WERI-Rb-1 (cell line): ENCODE results near the gene ZFYVE28.

Source experiments
- DNase-seq: peaks from one replicate; pipeline ENCODE4 v3.0.0-alpha.2; 2020
- H3K27ac ChIP-seq: fragments of 250-450 bp; sonication (Bioruptor Pico); 2 replicates; pipeline ENCODE4 v1.5.1; 2020; ENCODE audit warnings: mild to moderate bottlenecking, moderate library complexity
- H3K27me3 ChIP-seq: fragments of 250-450 bp; sonication (Bioruptor Pico); 2 replicates; pipeline ENCODE4 v1.5.1; 2021; ENCODE audit warnings: mild to moderate bottlenecking, low read depth, moderate library complexity; ENCODE audit not compliant: insufficient read depth, severe bottlenecking
- H3K36me3 ChIP-seq: fragments of 250-450 bp; sonication (Bioruptor Pico); 2 replicates; pipeline ENCODE4 v1.5.1; 2020; ENCODE audit warnings: mild to moderate bottlenecking, moderate library complexity
- H3K4me3 ChIP-seq: 2 replicates; pipeline ENCODE4 v1.5.1; 2011; ENCODE audit warnings: low read depth, mild to moderate bottlenecking, control low read depth, low read length
- H3K9me3 ChIP-seq: fragments of 250-450 bp; sonication (Bioruptor Pico); 2 replicates; pipeline ENCODE4 v1.5.1; 2021; ENCODE audit warnings: mild to moderate bottlenecking, moderate library complexity; ENCODE audit not compliant: severe bottlenecking
- CTCF ChIP-seq: IDR thresholded peaks from 2 replicates; pipeline ENCODE4 v1.5.1; 2011; ENCODE audit warnings: low read depth, mild to moderate bottlenecking, control low read depth, inconsistent platforms, low read length

Gene ZFYVE28

GRCh38 chr4:2378401-2378800, 40.0 kb downstream of the ZFYVE28 start:
- no peaks in the 10 kb centered on the region for H3K27me3 ChIP-seq
- no peak for TF ChIP-seq CTCF
- no peak overlapping the region for H3K4me3 ChIP-seq
- no peaks in the 10 kb centered on the region for H3K36me3 ChIP-seq
- peaks cover 14% of the 10 kb centered on the region for H3K9me3 ChIP-seq
- H3K27ac ChIP-seq = no peak overlapping the region
- DNase-seq = no peak

GRCh38 chr4:2377241-2377640, 41.2 kb downstream of the ZFYVE28 start:
- TF ChIP-seq CTCF = no peak
- no peak overlapping the region for H3K27ac ChIP-seq

GRCh38 chr4:2375427-2375826, 43.0 kb downstream of the ZFYVE28 start:
- H3K9me3 ChIP-seq = peaks cover 5% of the 10 kb centered on the region
- H3K4me3 ChIP-seq = no peak overlapping the region
- no peaks in the 10 kb centered on the region for H3K36me3 ChIP-seq
- TF ChIP-seq CTCF = no peak
- no peaks in the 10 kb centered on the region for H3K27me3 ChIP-seq
- no peak overlapping the region for H3K27ac ChIP-seq
- no peak for DNase-seq

More at GRCh38 chr4:2377241-2377640, 41.2 kb downstream of the ZFYVE28 start:
- Histone ChIP-seq H3K36me3 (no peaks in the 10 kb centered on the region), H3K27me3 (no peaks in the 10 kb centered on the region), H3K9me3 (peaks cover 15% of the 10 kb centered on the region), H3K4me3 (no peak overlapping the region)
- DNase-seq = no peak

- no peak for DNase-seq
- Histone ChIP-seq H3K36me3 (no peaks in the 10 kb centered on the region), H3K4me3 (no peak overlapping the region), H3K9me3 (peaks cover 12% of the 10 kb centered on the region), H3K27ac (no peak overlapping the region), H3K27me3 (no peaks in the 10 kb centered on the region)
- no peak for TF ChIP-seq CTCF
These were observed 44.9 kb downstream of the ZFYVE28 start for GRCh38 chr4:2373532-2373931.

GRCh38 chr4:2372488-2373030, 45.9 kb downstream of the ZFYVE28 start:
- TF ChIP-seq CTCF = no peak
- H3K36me3 ChIP-seq = no peaks in the 10 kb centered on the region
- no peak for DNase-seq
- peaks cover 13% of the 10 kb centered on the region for H3K9me3 ChIP-seq
- no peak overlapping the region for H3K27ac ChIP-seq
- no peaks in the 10 kb centered on the region for H3K27me3 ChIP-seq
- H3K4me3 ChIP-seq = no peak overlapping the region
